Stomach (tissue), 9 donors: ENCODE data around the gene OR8B4. TPM values are rescaled to one million over a fixed set of nuclear protein-coding genes. Genes with fewer than 3 reads are reported as not detected.
"Not testable (repeated sequence)": the region's sequence is repeated elsewhere in the genome, so short reads cannot be mapped to it uniquely, and the experiment has no call there.

Source experiments
- DNase-seq, 2 donors: peaks; one replicate each; pipeline versions ENCODE4 v3.0.0 to v3.0.0-alpha.2; 2013 to 2019
- H3K27ac ChIP-seq, 5 donors: fragments of 200-600 bp in 4 of 5; sonication (generic) in 4 of 5; one replicate each; pipeline ENCODE4 v1.5.1; 2013 to 2019; ENCODE audit warnings: mild to moderate bottlenecking in 1 of 5, moderate library complexity in 1 of 5
- H3K27me3 ChIP-seq, 3 donors: fragments of 200-600 bp; sonication (generic); one replicate each; pipeline ENCODE4 v1.5.1; 2017 to 2019; ENCODE audit warnings: mixed run types in 1 of 3
- H3K36me3 ChIP-seq, 4 donors: fragments of 200-600 bp; sonication (generic); 1 replicate in 3 of 4; 2 replicates in 1 of 4; pipeline ENCODE4 v1.5.1; 2016 to 2019
- H3K4me1 ChIP-seq, 4 donors: fragments of 200-600 bp; sonication (generic); one replicate each; pipeline ENCODE4 v1.5.1; 2016 to 2019
- H3K4me3 ChIP-seq, 4 donors: fragments of 200-600 bp; sonication (generic) in 3 of 4; one replicate each; pipeline ENCODE4 v1.5.1; 2016 to 2019; ENCODE audit warnings: mild to moderate bottlenecking in 1 of 4
- H3K9me3 ChIP-seq, 4 donors: fragments of 200-600 bp; sonication (generic); one replicate each; pipeline ENCODE4 v1.5.1; 2016 to 2019
- CTCF ChIP-seq, 7 experiments: fragments of 450-650 bp in 4 of 7; fragments of 200-600 bp in 3 of 7; sonication (generic) in 3 of 7; IDR thresholded peaks; one replicate each; pipeline ENCODE4 v1.5.1; 2016 to 2019; ENCODE audit warnings: antibody characterized with exemption in 7 of 7, control low read depth in 2 of 7, mild to moderate bottlenecking in 1 of 7
- EP300 ChIP-seq: sonication (generic); formaldehyde crosslinking; IDR thresholded peaks from one replicate; pipeline ENCODE4 v1.6.1; 2017; ENCODE audit warnings: antibody characterized with exemption
- POLR2A ChIP-seq, 4 donors: fragments of 450-650 bp; IDR thresholded peaks; one replicate each; pipeline ENCODE4 v1.6.1; 2016; ENCODE audit warnings: antibody characterized with exemption in 4 of 4, control low read depth in 2 of 4, mild to moderate bottlenecking in 1 of 4, moderate library complexity in 1 of 4
- POLR2AphosphoS5 ChIP-seq, 3 donors: sonication (generic); formaldehyde crosslinking; IDR thresholded peaks; one replicate each; pipeline ENCODE4 v1.6.1; 2016; ENCODE audit warnings: antibody characterized with exemption in 3 of 3
- WGBS, 5 donors: extraction: QIAGEN DNeasy Blood & Tissue Kit in 3 of 5; methylation state at CpG; one replicate each; pipeline versions ENCODE4 v1.1.5 to v1.1.7; 2013 to 2018; 5-methylcytosine and 5-hydroxymethylcytosine counted together
- intact Hi-C: fragments of 100-400 bp; cut with DNase I; formaldehyde crosslinking; loops from one replicate; pipeline ENCODE4 v1.15.1; 2023; ENCODE audit warnings: low total_unique reads
- polyA plus RNA-seq, 3 donors: library from polyadenylated mRNA; stranded (reverse); fragments of 200-250 nt; gene quantifications; one replicate each; pipeline ENCODE4 v1.2.3, GENCODE V29; 2013
- total RNA-seq, 5 donors: library from RNA; depleted of rRNA; stranded (reverse); fragments of >200 nt; gene quantifications; one replicate each; pipeline versions ENCODE4 v1.1.0 to v1.2.3, GENCODE V29; 2014 to 2016
- donor health status: healthy with polysubstance abuse.
- donor health status: Bipolar disorder and iron deficiency.
- donor health status: healthy.

Gene OR8B4
- total and polyA plus RNA-seq, 8 donors: not detected

- no peak overlapping the region for H3K27ac ChIP-seq
- WGBS, 5 donors: 14 to 19% (median 17%) methylated on average over 5 of the region's 5 CpGs
- DNase-seq: peak in 1 of 2 donors; percentile 30
- TF ChIP-seq POLR2A (IDR thresholded peaks at IDR 0.05) (no peak), CTCF (IDR thresholded peaks at IDR 0.05) (peak in 3 of 7 experiments; percentile 40 to 64 (median 53))
- no peaks in the 10 kb centered on the region for H3K9me3 ChIP-seq
- H3K27me3 ChIP-seq: peaks cover 0 to 27% (median 0%) of the 10 kb centered on the region in 3 donors
- H3K4me1 ChIP-seq: no peaks in the 10 kb centered on the region
- no peaks in the 10 kb centered on the region for H3K36me3 ChIP-seq
- intact Hi-C loops: loop anchor here (10.0 kb wide), 1 partner anchor 169 kb away; no protein-coding TSS in a partner anchor
- H3K4me3 ChIP-seq: no peak overlapping the region
Measured at GRCh38 chr11:124415356-124415923, 9.2 kb downstream of the OR8B4 start.

DNA sequence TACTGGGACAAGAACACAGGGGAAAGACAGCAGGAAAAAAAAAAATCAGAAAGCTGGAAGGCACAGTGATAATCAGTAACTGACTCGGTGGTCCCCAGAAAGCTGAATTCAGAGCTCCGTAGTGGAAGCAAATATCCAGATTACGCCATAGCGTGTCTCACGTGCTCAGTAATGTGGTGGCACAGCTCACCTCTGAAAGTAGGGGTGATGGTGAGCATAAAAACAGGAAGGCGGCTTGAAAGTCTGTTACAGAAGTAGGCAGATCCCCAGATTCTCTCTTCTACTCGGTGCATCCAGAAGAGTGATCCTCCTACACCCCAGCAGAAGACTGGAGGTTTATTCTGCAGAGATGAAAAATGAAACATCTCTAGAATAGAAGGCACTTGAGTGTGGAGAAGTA, 14.8 kb downstream of the OR8B4 start:
- no peak overlapping the region for H3K27ac ChIP-seq
- 72 to 87% (median 83%) methylated on average over 7 of the region's 7 CpGs for WGBS, 5 donors
- intact Hi-C loops: loop anchor here (10.0 kb wide), 1 partner anchor 175 kb away; no protein-coding TSS in a partner anchor

DNA sequence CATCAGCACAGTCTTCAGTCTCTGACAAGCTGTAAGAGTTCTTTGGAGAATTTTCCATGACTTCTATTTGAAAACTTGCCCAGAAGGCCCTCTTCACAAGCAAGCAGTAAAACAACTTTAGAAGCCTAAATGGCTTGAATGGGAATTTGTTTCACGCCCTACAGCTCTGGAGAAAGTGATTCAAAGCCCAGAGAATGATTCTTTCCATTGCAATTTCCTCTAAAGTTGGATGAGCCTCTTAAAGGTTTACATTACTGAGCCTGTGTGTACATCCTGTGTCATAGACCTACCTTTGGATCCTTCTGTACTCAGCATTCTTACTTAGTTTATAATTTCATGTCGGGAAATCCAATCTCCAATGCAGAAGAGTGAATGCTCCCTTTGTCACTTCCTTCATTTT, 19.1 kb downstream of the OR8B4 start:
- Histone ChIP-seq H3K27me3 (no peaks in the 10 kb centered on the region), H3K4me3 (no peak overlapping the region), H3K9me3 (no peaks in the 10 kb centered on the region), H3K4me1 (no peaks in the 10 kb centered on the region), H3K36me3 (no peaks in the 10 kb centered on the region), H3K27ac (no peak overlapping the region)
- DNase-seq: peak in 1 of 2 donors; percentile 4
- intact Hi-C loops: no loop called here
- 40 to 65% (median 50%) methylated on average over 2 of the region's 2 CpGs for WGBS, 5 donors
- TF ChIP-seq POLR2AphosphoS5 (IDR thresholded peaks at IDR 0.05) (no peak), POLR2A (IDR thresholded peaks at IDR 0.05) (no peak), EP300 (no peak), CTCF (IDR thresholded peaks at IDR 0.05) (no peak)

More for the DNA sequence above, 14.8 kb downstream of the OR8B4 start:
- H3K36me3 ChIP-seq: no peaks in the 10 kb centered on the region
- H3K9me3 ChIP-seq: no peaks in the 10 kb centered on the region
- H3K4me3 ChIP-seq: no peak overlapping the region
- TF ChIP-seq EP300: no peak
- TF ChIP-seq CTCF (IDR thresholded peaks at IDR 0.05): no peak
- TF ChIP-seq POLR2AphosphoS5 (IDR thresholded peaks at IDR 0.05): no peak
- no peak for TF ChIP-seq POLR2A (IDR thresholded peaks at IDR 0.05)
- H3K27me3 ChIP-seq: peaks cover 0 to 13% (median 0%) of the 10 kb centered on the region in 3 donors
- no peaks in the 10 kb centered on the region for H3K4me1 ChIP-seq
- DNase-seq: no peak

- H3K27me3 ChIP-seq, H3K9me3 ChIP-seq, intact Hi-C loops, DNase-seq, H3K27ac ChIP-seq, H3K4me1 ChIP-seq, H3K36me3 ChIP-seq, H3K4me3 ChIP-seq: not testable (repeated sequence)
- WGBS, 5 donors: 88 to 98% (median 92%) methylated on average over 11 to 26 of the region's 27 CpGs
Measured at GRCh38 chr11:124403186-124403585, 21.5 kb downstream of the OR8B4 start.

DNA sequence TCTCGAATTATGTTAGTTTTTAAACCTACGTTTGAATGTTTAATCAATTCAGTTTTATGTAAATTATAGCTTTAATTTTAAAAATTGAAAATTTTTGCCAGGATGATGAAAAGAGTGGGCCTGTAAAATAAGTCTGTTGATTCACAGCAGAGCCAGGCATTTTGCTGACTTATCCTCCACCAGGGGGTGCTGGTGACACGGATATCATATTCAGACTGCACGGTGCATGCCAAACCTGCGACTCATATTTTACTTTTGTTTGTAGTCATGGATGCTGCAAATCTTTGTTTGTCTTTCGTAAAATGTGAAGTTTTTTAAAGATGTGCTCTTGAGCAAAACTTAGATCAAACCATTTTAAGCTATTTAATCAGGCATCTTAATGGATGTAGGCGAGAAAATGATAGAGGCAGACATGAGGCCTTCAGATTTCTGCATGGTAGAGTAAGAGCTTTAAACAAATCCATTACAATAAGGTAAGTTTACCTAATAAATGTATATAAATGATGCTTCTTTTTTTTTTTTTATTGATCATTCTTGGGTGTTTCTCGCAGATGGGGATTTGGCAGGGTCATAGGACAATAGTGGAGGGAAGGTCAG, 22.2 kb downstream of the OR8B4 start:
- peak; percentile 30 to 72 for DNase-seq
- H3K27me3 ChIP-seq: no peaks in the 10 kb centered on the region
- H3K4me3 ChIP-seq: no peak overlapping the region
- no peaks in the 10 kb centered on the region for H3K9me3 ChIP-seq
- H3K36me3 ChIP-seq: no peaks in the 10 kb centered on the region
- intact Hi-C loops: no loop called here
- H3K27ac ChIP-seq: no peak overlapping the region
- H3K4me1 ChIP-seq: no peaks in the 10 kb centered on the region
- peak in 4 of 7 experiments; percentile 22 to 59 (median 26) for TF ChIP-seq CTCF (IDR thresholded peaks at IDR 0.05)
- no peak for TF ChIP-seq POLR2A (IDR thresholded peaks at IDR 0.05)
- WGBS, 5 donors: 34 to 43% (median 39%) methylated on average over 8 of the region's 8 CpGs
